GM18502 (cell line): ENCODE results near the gene ZCCHC2.

Source experiments
- ATAC-seq: cut with Tn5 transposase; IDR thresholded peaks from one replicate; pipeline ENCODE4 v1.9.1; 2021; ENCODE audit warnings: mild to moderate bottlenecking; ENCODE audit not compliant: unreplicated experiment, poor library complexity

Gene ZCCHC2

GRCh38 chr18:62537042-62537894 is 14.4 kb downstream of the ZCCHC2 start:
- no peak for ATAC-seq

- ATAC-seq: no peak
These were observed 15.1 kb downstream of the ZCCHC2 start for GRCh38 chr18:62537946-62538345.

GRCh38 chr18:62538881-62539280 is 16.1 kb downstream of the ZCCHC2 start:
- no peak for ATAC-seq

- no peak for ATAC-seq
These were observed 16.7 kb downstream of the ZCCHC2 start for GRCh38 chr18:62539284-62540165.

- no peak for ATAC-seq
These were observed 20.2 kb downstream of the ZCCHC2 start for GRCh38 chr18:62543021-62543420.

GRCh38 chr18:62545098-62545497 is 22.3 kb downstream of the ZCCHC2 start:
- no peak for ATAC-seq

GRCh38 chr18:62549755-62550154 is 26.9 kb downstream of the ZCCHC2 start:
- no peak for ATAC-seq

GRCh38 chr18:62550746-62551145 is 27.9 kb downstream of the ZCCHC2 start:
- no peak for ATAC-seq

- no peak for ATAC-seq
These were observed 29.2 kb downstream of the ZCCHC2 start for GRCh38 chr18:62551972-62552513.

GRCh38 chr18:62554061-62554815 is 31.4 kb downstream of the ZCCHC2 start:
- no peak for ATAC-seq

GRCh38 chr18:62555135-62555534 is 32.3 kb downstream of the ZCCHC2 start:
- no peak for ATAC-seq

- ATAC-seq: no peak
These were observed 33.6 kb downstream of the ZCCHC2 start for GRCh38 chr18:62556397-62556796.

- ATAC-seq: peak; percentile 58
These were observed 35.3 kb downstream of the ZCCHC2 start for GRCh38 chr18:62558015-62558663.

GRCh38 chr18:62564044-62564443 is 41.2 kb downstream of the ZCCHC2 start:
- ATAC-seq: no peak

GRCh38 chr18:62566199-62566598 is 43.4 kb downstream of the ZCCHC2 start:
- ATAC-seq: no peak

GRCh38 chr18:62566818-62567217 is 44.0 kb downstream of the ZCCHC2 start:
- no peak for ATAC-seq

GRCh38 chr18:62569081-62569655 is 46.3 kb downstream of the ZCCHC2 start:
- ATAC-seq: no peak

GRCh38 chr18:62571037-62571436 is 48.2 kb downstream of the ZCCHC2 start:
- no peak for ATAC-seq

- ATAC-seq: no peak
These were observed 48.8 kb downstream of the ZCCHC2 start for GRCh38 chr18:62571648-62572047.
